GM21528 (cell line): ENCODE results near the gene KRTAP5-1.
"Not testable (repeated sequence)": the region's sequence is repeated elsewhere in the genome, so short reads cannot be mapped to it uniquely, and the experiment has no call there.

Source experiments
- ATAC-seq: cut with Tn5 transposase; IDR thresholded peaks from one replicate; pipeline ENCODE4 v1.9.1; 2021; ENCODE audit warnings: mild to moderate bottlenecking, moderate library complexity; ENCODE audit not compliant: unreplicated experiment, low FRiP score

The KRTAP5-1 gene

GRCh38 chr11:1603629-1604028, 18.5 kb upstream of the KRTAP5-1 start:
- ATAC-seq: no peak

- ATAC-seq: not testable (repeated sequence)
Observed at GRCh38 chr11:1601663-1602062, 16.6 kb upstream of the KRTAP5-1 start.

- ATAC-seq: no peak
Observed at GRCh38 chr11:1600626-1601025, 15.5 kb upstream of the KRTAP5-1 start.

- ATAC-seq: no peak
Observed at GRCh38 chr11:1598816-1599215, 13.7 kb upstream of the KRTAP5-1 start.

- ATAC-seq: not testable (repeated sequence)
Observed at GRCh38 chr11:1598406-1598805, 13.3 kb upstream of the KRTAP5-1 start.

GRCh38 chr11:1597994-1598380, 12.9 kb upstream of the KRTAP5-1 start, which contains the start of gene KRTAP5-2:
Gene KRTAP5-2 (minus strand): TSS chr11:1598294. CDS start chr11:1598250, 44 bp downstream.
- no peak for ATAC-seq

- no peak for ATAC-seq
Observed at GRCh38 chr11:1597331-1597993, 12.4 kb upstream of the KRTAP5-1 start.

GRCh38 chr11:1596576-1597121, 11.6 kb upstream of the KRTAP5-1 start:
- not testable (repeated sequence) for ATAC-seq

GRCh38 chr11:1595994-1596575, 11.0 kb upstream of the KRTAP5-1 start:
- ATAC-seq: not testable (repeated sequence)

- ATAC-seq: no peak
Observed at GRCh38 chr11:1592628-1593027, 7.5 kb upstream of the KRTAP5-1 start.

GRCh38 chr11:1589996-1590395, 4.9 kb upstream of the KRTAP5-1 start:
- no peak for ATAC-seq

GRCh38 chr11:1589191-1589963, 4.3 kb upstream of the KRTAP5-1 start:
- ATAC-seq: not testable (repeated sequence)

- no peak for ATAC-seq
Observed at GRCh38 chr11:1586699-1587098, 1.6 kb upstream of the KRTAP5-1 start.

GRCh38 chr11:1582909-1583308, 2.2 kb downstream of the KRTAP5-1 start:
- not testable (repeated sequence) for ATAC-seq

- ATAC-seq: no peak
Observed at GRCh38 chr11:1581976-1582375, 3.1 kb downstream of the KRTAP5-1 start.

GRCh38 chr11:1576825-1577224, 8.3 kb downstream of the KRTAP5-1 start:
- ATAC-seq: no peak

- ATAC-seq: not testable (repeated sequence)
Observed at GRCh38 chr11:1575756-1576155, 9.3 kb downstream of the KRTAP5-1 start.

- no peak for ATAC-seq
Observed at GRCh38 chr11:1574933-1575242, 10.2 kb downstream of the KRTAP5-1 start.

GRCh38 chr11:1574238-1574932, 10.7 kb downstream of the KRTAP5-1 start:
- no peak for ATAC-seq

- no peak for ATAC-seq
Observed at GRCh38 chr11:1573903-1574237, 11.2 kb downstream of the KRTAP5-1 start.
